ENCODE measurements around the gene PIP4K2C.

Gene PIP4K2C

GRCh38 chr12:57612711-57613426, 21.9 kb downstream of the PIP4K2C start:
- peaks cover 23 to 75% (median 68%) of the 10 kb centered on the region in 10 experiments for H3K4me1 ChIP-seq
- H3K27me3 ChIP-seq, result peaks cover 21 to 46% (median 37%) of the 10 kb centered on the region in 11 experiments
- H3K27ac ChIP-seq, result peak overlapping the region in 7 of 11 experiments; percentile 24 to 90 (median 85); a peak in 10 of 22 replicates
- H3K4me3 ChIP-seq, result peak overlapping the region in 2 of 10 experiments; percentile 46 to 51; a peak in 2 of 20 replicates
- H3K9me3 ChIP-seq (replicated peaks in 1 of 11), result peaks cover 0 to 6% (median 0%) of the 10 kb centered on the region in 11 experiments; a peak in 2 of 22 replicates
- peak overlapping the region in 4 of 11 experiments; percentile 68 to 76 (median 74); a peak in 8 of 22 replicates for H3K9ac ChIP-seq
- H3K36me3 ChIP-seq, result 0 out of 22 replicates have a peak, but pooled peaks cover 0 to 4% (median 0%) of the 10 kb centered on the region in 11 experiments
- TF ChIP-seq Cebpa-rat (IDR thresholded peaks at IDR 0.05), result no peak
- H4K20me1 ChIP-seq, result no peaks in the 10 kb centered on the region
- peak overlapping the region in 10 of 11 experiments; percentile 59 to 99 (median 90); a peak in 20 of 22 replicates for H3K4me2 ChIP-seq

GRCh38 chr12:57613427-57614109, 22.6 kb downstream of the PIP4K2C start:
- Histone ChIP-seq H3K27me3 (peaks cover 26 to 46% (median 37%) of the 10 kb centered on the region in 11 experiments), H3K4me1 (peaks cover 23 to 73% (median 65%) of the 10 kb centered on the region in 10 experiments), H4K20me1 (no peaks in the 10 kb centered on the region; a peak in 1 of 22 replicates), H3K9me3 (replicated peaks in 1 of 11) (peaks cover 0 to 7% (median 0%) of the 10 kb centered on the region in 11 experiments; a peak in 2 of 22 replicates), H3K4me3 (peak overlapping the region in 6 of 10 experiments; percentile 20 to 51 (median 38); a peak in 7 of 20 replicates), H3K9ac (peak overlapping the region in 6 of 11 experiments; percentile 36 to 76 (median 70); a peak in 11 of 22 replicates), H3K4me2 (peak overlapping the region; percentile 59 to 99 (median 85)), H3K27ac (peak overlapping the region in 7 of 11 experiments; percentile 63 to 90 (median 85); a peak in 13 of 22 replicates), H3K36me3 (0 out of 22 replicates have a peak, but pooled peaks cover 0 to 4% (median 0%) of the 10 kb centered on the region in 11 experiments)
- no peak for TF ChIP-seq Cebpa-rat (IDR thresholded peaks at IDR 0.05)

- Histone ChIP-seq H3K9me3 (replicated peaks in 1 of 11) (peaks cover 0 to 7% (median 0%) of the 10 kb centered on the region in 11 experiments; a peak in 2 of 22 replicates), H3K4me1 (peaks cover 23 to 67% (median 61%) of the 10 kb centered on the region in 10 experiments), H3K4me2 (peak overlapping the region; percentile 59 to 99 (median 85)), H3K36me3 (0 out of 22 replicates have a peak, but pooled peaks cover 0 to 4% (median 0%) of the 10 kb centered on the region in 11 experiments), H4K20me1 (peaks cover 0 to 4% (median 0%) of the 10 kb centered on the region in 11 experiments; a peak in 1 of 22 replicates), H3K27me3 (peaks cover 32 to 46% (median 37%) of the 10 kb centered on the region in 11 experiments), H3K4me3 (peak overlapping the region in 7 of 10 experiments; percentile 20 to 51 (median 34); a peak in 12 of 20 replicates), H3K27ac (peak overlapping the region in 8 of 11 experiments; percentile 45 to 90 (median 76); a peak in 16 of 22 replicates), H3K9ac (peak overlapping the region in 7 of 11 experiments; percentile 7 to 76 (median 68); a peak in 10 of 22 replicates)
- TF ChIP-seq Cebpa-rat (IDR thresholded peaks at IDR 0.05), result 0 out of 22 replicates have a peak, but pooled peaks of 1 of the 11 experiments have one; percentile 12
Observed at GRCh38 chr12:57614178-57614947, 23.4 kb downstream of the PIP4K2C start.

- H3K4me3 ChIP-seq, result peak overlapping the region in 7 of 10 experiments; percentile 9 to 51 (median 23); a peak in 8 of 20 replicates
- H3K27ac ChIP-seq, result peak overlapping the region in 8 of 11 experiments; percentile 45 to 90 (median 76); a peak in 17 of 22 replicates
- TF ChIP-seq Cebpa-rat (IDR thresholded peaks at IDR 0.05), result no peak; a peak in 1 of 22 replicates
- H3K36me3 ChIP-seq, result 0 out of 22 replicates have a peak, but pooled peaks cover 0 to 4% (median 0%) of the 10 kb centered on the region in 11 experiments
- peak overlapping the region; percentile 59 to 99 (median 85) for H3K4me2 ChIP-seq
- H3K9me3 ChIP-seq (replicated peaks in 1 of 11), result peaks cover 0 to 7% (median 0%) of the 10 kb centered on the region in 11 experiments; a peak in 2 of 22 replicates
- H3K27me3 ChIP-seq, result peaks cover 38 to 49% (median 41%) of the 10 kb centered on the region in 11 experiments
- H4K20me1 ChIP-seq, result peaks cover 0 to 10% (median 1%) of the 10 kb centered on the region in 11 experiments; a peak in 9 of 22 replicates
- H3K9ac ChIP-seq, result peak overlapping the region in 7 of 11 experiments; percentile 7 to 76 (median 68); a peak in 10 of 22 replicates
- peaks cover 23 to 67% (median 61%) of the 10 kb centered on the region in 10 experiments for H3K4me1 ChIP-seq
Observed at GRCh38 chr12:57614948-57615500, 24.0 kb downstream of the PIP4K2C start.

GRCh38 chr12:57615637-57616036, 24.6 kb downstream of the PIP4K2C start:
- Histone ChIP-seq H3K27ac (peak overlapping the region in 8 of 11 experiments; percentile 45 to 90 (median 76); a peak in 12 of 22 replicates), H3K4me1 (peaks cover 23 to 67% (median 57%) of the 10 kb centered on the region in 10 experiments), H3K9me3 (replicated peaks in 1 of 11) (peaks cover 0 to 7% (median 0%) of the 10 kb centered on the region in 11 experiments; a peak in 2 of 22 replicates), H3K4me3 (peak overlapping the region in 3 of 10 experiments; percentile 19 to 51 (median 46); a peak in 2 of 20 replicates), H3K9ac (peak overlapping the region in 4 of 11 experiments; percentile 68 to 76 (median 74); a peak in 8 of 22 replicates), H3K4me2 (peak overlapping the region; percentile 4 to 99 (median 85); a peak in 20 of 22 replicates), H4K20me1 (peaks cover 0 to 16% (median 7%) of the 10 kb centered on the region in 11 experiments; a peak in 12 of 22 replicates), H3K27me3 (peaks cover 38 to 49% (median 41%) of the 10 kb centered on the region in 11 experiments), H3K36me3 (0 out of 22 replicates have a peak, but pooled peaks cover 0 to 4% (median 0%) of the 10 kb centered on the region in 11 experiments)
- TF ChIP-seq Cebpa-rat (IDR thresholded peaks at IDR 0.05), result no peak

- TF ChIP-seq Cebpa-rat (IDR thresholded peaks at IDR 0.05), result no peak
- Histone ChIP-seq H3K9ac (no peak overlapping the region), H3K36me3 (0 out of 22 replicates have a peak, but pooled peaks cover 0 to 4% (median 0%) of the 10 kb centered on the region in 11 experiments), H3K9me3 (replicated peaks in 1 of 11) (peaks cover 0 to 7% (median 0%) of the 10 kb centered on the region in 11 experiments; a peak in 2 of 22 replicates), H4K20me1 (peaks cover 0 to 25% (median 16%) of the 10 kb centered on the region in 11 experiments; a peak in 13 of 22 replicates), H3K4me3 (no peak overlapping the region), H3K27ac (peak overlapping the region in 4 of 11 experiments; percentile 85 to 90 (median 86); a peak in 7 of 22 replicates), H3K4me2 (peak overlapping the region in 9 of 11 experiments; percentile 78 to 99 (median 95); a peak in 18 of 22 replicates), H3K27me3 (peaks cover 41 to 51% (median 44%) of the 10 kb centered on the region in 11 experiments), H3K4me1 (peaks cover 28 to 68% (median 62%) of the 10 kb centered on the region in 10 experiments)
Observed at GRCh38 chr12:57616383-57617101, 25.6 kb downstream of the PIP4K2C start.
